IPS-NIHi11 (cell line): Measurements from ENCODE around the gene TUBE1.
"Not testable (repeated sequence)": the region's sequence is repeated elsewhere in the genome, so short reads cannot be mapped to it uniquely, and the experiment has no call there.

Experiments used
- DNase-seq: peaks from one replicate; pipeline ENCODE4 v3.0.0; 2012; ENCODE audit warnings: mixed read lengths, low spot score

Gene TUBE1

GRCh38 chr6:112087136-112087911, at the start of gene TUBE1, which contains the start of gene FAM229B:
Gene TUBE1, minus strand, starts transcription at chr6:112087482. Its CDS starts 48 bp downstream, at chr6:112087434.
Gene FAM229B, plus strand, starts transcription at chr6:112087591. Its CDS starts 11,693 bp downstream, at chr6:112099284.
- DNase-seq = peak; percentile 90

GRCh38 chr6:112130878-112131277, 43.6 kb upstream of the TUBE1 start:
- no peak for DNase-seq

- no peak for DNase-seq
These were observed 40.9 kb upstream of the TUBE1 start for GRCh38 chr6:112128208-112128607.

GRCh38 chr6:112123982-112124381, 36.7 kb upstream of the TUBE1 start:
- no peak for DNase-seq

- DNase-seq = no peak
These were observed 35.5 kb upstream of the TUBE1 start for GRCh38 chr6:112122756-112123155.

GRCh38 chr6:112118034-112118433, 30.8 kb upstream of the TUBE1 start:
- DNase-seq = no peak

- DNase-seq = no peak
These were observed 30.3 kb upstream of the TUBE1 start for GRCh38 chr6:112117554-112117953.

GRCh38 chr6:112116221-112116620, 28.9 kb upstream of the TUBE1 start:
- no peak for DNase-seq

- DNase-seq = no peak
These were observed 27.4 kb upstream of the TUBE1 start for GRCh38 chr6:112114577-112115223.

- no peak for DNase-seq
These were observed 26.6 kb upstream of the TUBE1 start for GRCh38 chr6:112113918-112114317.

GRCh38 chr6:112113431-112113830, 26.1 kb upstream of the TUBE1 start:
- no peak for DNase-seq

- no peak for DNase-seq
These were observed 22.0 kb upstream of the TUBE1 start for GRCh38 chr6:112109262-112109661.

GRCh38 chr6:112106562-112106961, 19.3 kb upstream of the TUBE1 start:
- no peak for DNase-seq

- DNase-seq = not testable (repeated sequence)
These were observed 18.7 kb upstream of the TUBE1 start for GRCh38 chr6:112106026-112106425.

- DNase-seq = peak; percentile 34
These were observed 13.3 kb upstream of the TUBE1 start for GRCh38 chr6:112100561-112100960.

- DNase-seq = no peak
These were observed 9.6 kb upstream of the TUBE1 start for GRCh38 chr6:112096901-112097300.

- no peak for DNase-seq
These were observed 634 bp upstream of the TUBE1 start for GRCh38 chr6:112087916-112088315.

GRCh38 chr6:112086744-112087135, 542 bp downstream of the TUBE1 start:
- DNase-seq = peak; percentile 38

- DNase-seq = no peak
These were observed 1.8 kb downstream of the TUBE1 start for GRCh38 chr6:112085286-112086065.

- no peak for DNase-seq
These were observed 5.7 kb downstream of the TUBE1 start for GRCh38 chr6:112081569-112081968.

- DNase-seq = no peak
These were observed 20.7 kb downstream of the TUBE1 start for GRCh38 chr6:112066606-112067005.

- DNase-seq = no peak
These were observed 21.8 kb downstream of the TUBE1 start for GRCh38 chr6:112065426-112065986.
